Measurements from ENCODE around the gene DDX47.
"Not testable (repeated sequence)": the region's sequence is repeated elsewhere in the genome, so short reads cannot be mapped to it uniquely, and the experiment has no call there.

The DDX47 gene

GRCh38 chr12:12871587-12872138 is 58.5 kb downstream of the DDX47 start:
- FAIRE-seq: no peak
- no peak for DNase-seq (ENCODE audit: low spot score)

GRCh38 chr12:12872139-12872933 is 59.2 kb downstream of the DDX47 start:
- FAIRE-seq (peak; percentile 65), DNase-seq (ENCODE audit: low spot score) (peak; percentile 82)

GRCh38 chr12:12872934-12873275 is 59.8 kb downstream of the DDX47 start:
- FAIRE-seq (peak; percentile 25), DNase-seq (ENCODE audit: low spot score) (peak; percentile 61)

DNA sequence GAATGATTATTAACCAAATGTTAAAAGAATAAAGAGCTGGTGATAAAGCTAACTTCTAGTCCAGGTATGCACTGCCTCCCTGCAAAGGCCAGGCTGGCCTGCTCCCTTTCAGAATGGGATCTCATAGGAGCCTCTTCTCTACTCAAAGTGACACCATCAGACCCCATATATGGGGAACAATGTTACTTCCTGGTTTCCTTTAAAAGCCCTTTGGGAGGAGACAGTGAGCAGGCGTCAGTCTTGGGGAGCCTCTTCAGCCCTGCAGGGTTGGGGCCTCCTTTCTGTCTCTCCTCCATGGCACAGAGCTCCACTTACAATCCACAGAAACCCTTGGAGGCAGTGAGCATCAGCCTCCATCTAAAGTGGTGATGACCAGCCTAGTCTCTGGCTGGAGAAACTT is 60.9 kb downstream of the DDX47 start:
- FAIRE-seq: no peak

GRCh38 chr12:12875301-12875700 is 62.2 kb downstream of the DDX47 start:
- not testable (repeated sequence) for DNase-seq (ENCODE audit: low spot score); FAIRE-seq

More for the DNA sequence above, 60.9 kb downstream of the DDX47 start:
- no peak for DNase-seq (ENCODE audit: low spot score)

DNA sequence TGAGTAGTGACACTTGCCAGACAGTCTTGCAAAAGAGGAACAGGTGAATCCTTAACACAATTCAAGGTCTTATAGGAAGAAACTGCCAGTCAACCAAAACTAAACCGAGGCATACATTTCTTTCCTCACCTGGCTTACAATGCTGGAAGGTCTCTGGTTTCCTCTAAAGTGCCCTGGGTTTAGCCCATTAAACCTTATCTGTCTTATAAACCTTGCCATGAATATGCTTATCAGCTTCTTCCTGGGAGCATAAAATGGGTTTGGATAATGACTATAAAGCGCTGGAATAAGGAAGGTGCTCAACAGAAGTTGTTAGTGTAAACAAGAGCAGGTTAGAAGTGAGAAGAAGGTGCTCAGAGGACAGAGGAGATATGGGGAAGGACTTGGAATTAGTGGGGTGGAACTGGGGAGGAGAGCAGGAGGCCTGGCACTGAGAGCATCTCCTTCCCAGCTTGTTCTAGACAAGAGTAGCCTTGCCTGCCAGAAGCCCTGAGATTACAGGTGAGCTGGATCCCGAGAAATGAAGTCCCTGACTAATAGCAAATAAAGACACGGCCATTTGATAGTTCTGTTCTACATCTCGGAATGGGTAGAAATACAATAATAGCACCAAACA is 64.1 kb downstream of the DDX47 start:
- FAIRE-seq (no peak), DNase-seq (ENCODE audit: low spot score) (no peak)

- FAIRE-seq (no peak), DNase-seq (ENCODE audit: low spot score) (no peak)
Observed at GRCh38 chr12:12877781-12878455, 64.8 kb downstream of the DDX47 start.

Data from RCC 7860 (cell line).